RWPE1 (cell line): ENCODE data around the gene UNCX.

Experiments
- CTCF ChIA-PET: fragments of 350-600 bp; sonication (Branson Sonifier 250); formaldehyde crosslinking; extraction: SDS; loops from one replicate; lab custom pipeline; 2021; lab: Yijun Ruan, JAX
- POLR2A ChIA-PET: fragments of 400-600 bp; formaldehyde crosslinking; extraction: SDS; loops from one replicate; lab custom pipeline; 2020; ENCODE audit warnings: antibody characterized with exemption; ENCODE audit not compliant: low non-redundant PET; lab: Yijun Ruan, JAX
- DNase-seq: peaks from one replicate; pipeline ENCODE4 v3.0.0; 2012; ENCODE audit warnings: low spot score
- H3K27ac ChIP-seq: fragments of 450-650 bp; 2 replicates; pipeline ENCODE4 v1.5.1; 2017
- TF ChIP-seq, protein P1 (sequence below): fragments of 450-650 bp; conservative IDR thresholded peaks from 2 replicates; pipeline ENCODE4 v1.5.1; 2017; ENCODE audit warnings: low read depth, mild to moderate bottlenecking

The UNCX gene

GRCh38 chr7:1232623-1233332, at the start of gene UNCX:
Gene UNCX (plus strand): TSS chr7:1232872. CDS start chr7:1233018, 146 bp downstream.
- TF ChIP-seq, protein P1, sequence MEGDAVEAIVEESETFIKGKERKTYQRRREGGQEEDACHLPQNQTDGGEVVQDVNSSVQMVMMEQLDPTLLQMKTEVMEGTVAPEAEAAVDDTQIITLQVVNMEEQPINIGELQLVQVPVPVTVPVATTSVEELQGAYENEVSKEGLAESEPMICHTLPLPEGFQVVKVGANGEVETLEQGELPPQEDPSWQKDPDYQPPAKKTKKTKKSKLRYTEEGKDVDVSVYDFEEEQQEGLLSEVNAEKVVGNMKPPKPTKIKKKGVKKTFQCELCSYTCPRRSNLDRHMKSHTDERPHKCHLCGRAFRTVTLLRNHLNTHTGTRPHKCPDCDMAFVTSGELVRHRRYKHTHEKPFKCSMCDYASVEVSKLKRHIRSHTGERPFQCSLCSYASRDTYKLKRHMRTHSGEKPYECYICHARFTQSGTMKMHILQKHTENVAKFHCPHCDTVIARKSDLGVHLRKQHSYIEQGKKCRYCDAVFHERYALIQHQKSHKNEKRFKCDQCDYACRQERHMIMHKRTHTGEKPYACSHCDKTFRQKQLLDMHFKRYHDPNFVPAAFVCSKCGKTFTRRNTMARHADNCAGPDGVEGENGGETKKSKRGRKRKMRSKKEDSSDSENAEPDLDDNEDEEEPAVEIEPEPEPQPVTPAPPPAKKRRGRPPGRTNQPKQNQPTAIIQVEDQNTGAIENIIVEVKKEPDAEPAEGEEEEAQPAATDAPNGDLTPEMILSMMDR, result no peak
- ChIA-PET CTCF (interaction anchor here (1.7 kb wide), 1 partner anchor 39 kb away, joined by 6 read pairs; no protein-coding TSS in a partner anchor), POLR2A (no interaction called here)
- no peak for DNase-seq
- no peak within 1 kb of the TSS for H3K27ac ChIP-seq

DNA sequence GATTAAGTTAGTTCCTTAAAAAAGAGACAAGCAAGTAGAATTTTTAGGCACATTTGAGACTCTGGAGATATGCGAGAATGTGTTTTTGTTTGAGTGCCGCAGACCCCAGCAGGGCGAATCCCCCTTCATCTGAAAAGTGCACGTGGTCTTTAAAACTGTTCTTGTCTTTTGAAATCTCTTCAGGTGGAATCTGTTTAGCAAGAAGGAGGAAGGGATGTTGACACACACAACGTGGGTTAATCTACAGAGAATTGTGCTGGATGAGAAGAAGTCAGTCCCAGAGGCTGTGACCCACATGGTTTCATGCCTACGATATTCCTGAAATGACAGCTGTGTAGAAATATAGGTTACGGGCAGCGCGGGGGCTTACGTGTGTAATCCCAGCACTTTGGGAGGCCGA, 45.5 kb upstream of the UNCX start:
- H3K27ac ChIP-seq, result no peak overlapping the region
- ChIA-PET CTCF (interaction anchor here (1.4 to 2.9 kb wide), 2 partner anchors 11 to 193 kb away, joined by 5 to 15 read pairs; no protein-coding TSS in a partner anchor), POLR2A (no interaction called here)
- TF ChIP-seq, protein P1, result no peak
- DNase-seq, result no peak

DNA sequence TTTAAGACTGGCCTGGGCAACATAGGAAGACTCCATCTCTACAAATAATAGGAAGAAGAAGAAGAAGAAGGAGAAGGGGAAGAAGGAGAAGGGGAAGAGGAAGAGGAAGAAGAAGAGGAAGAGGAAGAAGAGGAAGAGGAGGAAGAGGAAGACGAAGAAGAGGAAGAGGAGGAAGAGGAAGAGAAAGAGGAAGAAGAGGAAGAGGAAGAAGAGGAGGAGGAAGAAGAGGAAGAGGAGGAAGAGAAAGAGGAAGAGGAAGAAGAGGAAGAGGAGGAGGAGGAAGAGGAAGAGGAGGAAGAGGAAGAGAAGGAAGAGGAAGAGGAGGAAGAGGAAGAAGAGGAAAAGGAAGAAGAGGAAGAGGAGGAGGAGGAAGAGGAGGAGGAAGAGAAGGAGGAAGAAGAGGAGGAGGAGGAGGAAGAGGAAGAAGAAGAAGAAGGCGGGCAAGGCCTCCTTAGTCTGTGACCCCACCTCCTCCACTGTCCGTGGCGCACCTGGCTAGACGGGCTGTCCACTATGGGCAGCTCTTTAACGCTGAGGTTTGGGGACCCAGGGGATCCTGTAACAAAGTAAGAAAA, 43.9 kb upstream of the UNCX start:
- TF ChIP-seq, protein P1, result no peak
- H3K27ac ChIP-seq, result no peak overlapping the region
- no peak for DNase-seq
- ChIA-PET CTCF (no interaction called here), POLR2A (no interaction called here)

DNA sequence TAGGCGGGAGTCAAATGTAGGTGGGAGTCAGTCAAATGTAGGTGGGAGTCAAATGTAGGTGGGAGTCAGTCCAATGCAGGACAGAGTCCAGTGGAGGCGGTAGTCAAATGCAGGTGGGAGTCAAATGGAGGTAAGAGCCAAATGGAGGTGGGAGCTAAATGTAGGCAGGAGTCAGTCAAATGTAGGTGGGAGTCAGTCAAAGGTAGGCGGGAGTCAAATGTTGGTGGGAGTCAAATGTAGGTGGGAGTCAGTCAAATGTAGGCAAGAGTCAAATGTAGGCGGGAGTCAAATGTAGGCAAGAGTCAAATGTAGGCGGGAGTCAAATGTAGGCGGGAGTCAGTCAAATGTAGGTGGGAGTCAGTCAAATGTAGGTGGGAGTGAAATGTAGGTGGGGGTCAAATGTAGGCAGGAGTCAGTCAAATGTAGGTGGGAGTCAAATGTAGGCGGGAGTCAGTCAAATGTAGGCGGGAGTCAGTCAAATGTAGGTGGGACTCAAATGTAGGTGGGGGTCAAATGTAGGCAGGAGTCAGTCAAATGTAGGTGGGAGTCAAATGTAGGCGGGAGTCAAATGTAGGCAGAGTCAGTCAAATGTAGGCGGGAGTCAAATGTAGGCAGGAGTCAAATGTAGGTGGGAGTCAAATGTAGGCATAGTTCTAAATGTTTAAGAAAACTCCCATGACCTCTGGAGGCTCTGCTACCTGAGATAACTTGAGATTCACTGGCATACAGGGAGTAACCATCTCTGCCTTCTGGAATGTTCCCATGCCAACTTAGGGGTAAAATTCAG, 42.5 kb upstream of the UNCX start:
- ChIA-PET CTCF (interaction anchor here (0.8 kb wide), 1 partner anchor 7 kb away, joined by 4 read pairs; no protein-coding TSS in a partner anchor), POLR2A (interaction anchor here (0.7 kb wide), 1 partner anchor 160 kb away, joined by 7 read pairs; no protein-coding TSS in a partner anchor)
- no peak overlapping the region for H3K27ac ChIP-seq
- TF ChIP-seq, protein P1, result no peak
- DNase-seq, result no peak

- TF ChIP-seq, protein P1, result no peak
- ChIA-PET POLR2A (no interaction called here), CTCF (interaction anchor here (0.5 to 0.6 kb wide), 3 partner anchors 22 to 518 kb away, joined by 3 to 4 read pairs (median 4); no protein-coding TSS in a partner anchor)
- H3K27ac ChIP-seq, result peak overlapping the region; percentile 4; the same call in 1 of the 2 replicates
- peak; percentile 34 for DNase-seq
These were observed 40.4 kb upstream of the UNCX start for GRCh38 chr7:1192171-1192676.
